BLaER1 (cell line): ENCODE measurements around the gene HDAC4.

Source experiments
- H3K27ac ChIP-seq: shearing (Covaris generic); formaldehyde crosslinking; 2 replicates; pipeline ENCODE4 v1.8.1; 2022
- H3K27me3 ChIP-seq: shearing (Covaris generic); formaldehyde crosslinking; 2 replicates; pipeline ENCODE4 v1.8.1; 2022
- H3K36me3 ChIP-seq: shearing (Covaris generic); formaldehyde crosslinking; 2 replicates; pipeline ENCODE4 v1.8.1; 2022
- H3K4me1 ChIP-seq: shearing (Covaris generic); formaldehyde crosslinking; 2 replicates; pipeline ENCODE4 v1.8.1; 2022
- H3K4me2 ChIP-seq: shearing (Covaris generic); formaldehyde crosslinking; 2 replicates; pipeline ENCODE4 v1.8.1; 2022
- H3K4me3 ChIP-seq: shearing (Covaris generic); formaldehyde crosslinking; 2 replicates; pipeline ENCODE4 v1.8.1; 2022
- H3K9ac ChIP-seq: shearing (Covaris generic); formaldehyde crosslinking; 2 replicates; pipeline ENCODE4 v1.8.1; 2022
- H3K9me3 ChIP-seq: shearing (Covaris generic); formaldehyde crosslinking; 2 replicates; pipeline ENCODE4 v1.8.1; 2022
- H4K20me1 ChIP-seq: shearing (Covaris generic); formaldehyde crosslinking; 2 replicates; pipeline ENCODE4 v1.8.1; 2022
- Cebpa-rat ChIP-seq: shearing (Covaris generic); IDR thresholded peaks from 2 replicates; pipeline ENCODE4 v1.8.1; 2022

Gene HDAC4

DNA sequence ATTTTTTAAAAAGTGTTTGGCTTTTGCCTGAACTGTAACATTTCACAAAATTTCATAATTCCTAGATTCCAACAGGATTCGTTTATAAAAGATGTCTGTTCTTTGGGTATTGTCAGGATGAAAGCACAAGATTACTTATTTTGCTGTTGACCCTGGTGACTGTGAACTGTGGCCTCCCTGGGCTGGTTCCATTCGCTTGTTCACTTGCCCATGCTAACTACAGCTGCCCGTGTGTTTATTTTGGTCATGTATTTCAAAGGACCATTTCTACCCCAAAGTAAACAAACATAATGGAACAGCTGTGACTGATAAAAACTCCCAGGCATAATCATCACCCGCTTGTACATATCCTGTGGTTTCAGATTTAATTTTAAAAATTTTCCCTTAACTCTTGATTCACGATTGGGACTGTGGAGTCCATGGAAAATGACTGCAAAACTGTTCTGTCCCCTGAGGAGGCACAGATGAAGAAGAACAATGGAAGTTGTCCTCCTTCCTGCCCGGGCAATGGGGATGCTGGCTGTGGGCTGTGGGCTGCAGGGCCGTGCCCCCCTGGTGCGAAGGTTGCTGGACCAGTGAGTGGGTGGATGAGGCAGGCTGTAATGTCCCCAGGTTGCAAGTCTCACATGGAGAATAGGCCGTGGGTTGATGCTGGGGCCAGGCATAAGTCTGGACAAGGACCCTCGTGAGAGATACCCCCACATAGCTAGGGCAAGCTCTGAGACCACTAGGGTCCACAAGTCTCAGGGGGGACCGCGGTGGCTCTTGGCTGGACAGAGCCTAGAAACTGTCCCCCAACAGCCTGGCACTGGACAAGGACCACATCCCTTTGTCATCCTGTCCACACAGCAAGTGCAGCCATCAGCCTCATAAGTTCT lies 28.9 kb upstream of the HDAC4 start:
- peaks cover 14% of the 10 kb centered on the region for H3K4me1 ChIP-seq
- H4K20me1 ChIP-seq: no peaks in the 10 kb centered on the region
- H3K9ac ChIP-seq: no peak overlapping the region
- no peak for TF ChIP-seq Cebpa-rat
- H3K27me3 ChIP-seq: no peaks in the 10 kb centered on the region
- H3K4me2 ChIP-seq: peak overlapping the region; percentile 27
- H3K9me3 ChIP-seq: peaks cover 23% of the 10 kb centered on the region
- no peak overlapping the region for H3K4me3 ChIP-seq
- no peak overlapping the region for H3K27ac ChIP-seq
- H3K36me3 ChIP-seq: no peaks in the 10 kb centered on the region

DNA sequence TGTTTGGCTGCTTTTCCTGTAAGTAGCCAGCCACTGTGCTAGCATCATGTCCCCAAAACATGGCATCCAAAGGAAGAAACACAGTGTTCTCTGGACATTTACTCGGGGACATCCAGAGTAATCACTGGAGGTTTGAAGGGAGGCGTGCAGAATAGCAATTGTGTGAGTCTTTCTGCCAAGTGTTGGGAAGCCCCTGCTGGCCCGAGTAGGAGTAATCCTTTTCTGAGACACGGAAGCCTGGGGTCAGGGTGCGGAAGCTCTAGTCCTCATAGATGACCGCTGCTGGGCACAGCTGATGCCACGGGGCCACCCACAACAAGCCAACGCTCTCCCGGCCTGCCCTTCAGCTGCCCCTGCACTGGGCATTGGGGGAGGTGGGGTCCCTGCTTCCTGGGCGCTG lies 24.8 kb upstream of the HDAC4 start:
- Histone ChIP-seq H3K27ac (no peak overlapping the region), H3K36me3 (no peaks in the 10 kb centered on the region)

DNA sequence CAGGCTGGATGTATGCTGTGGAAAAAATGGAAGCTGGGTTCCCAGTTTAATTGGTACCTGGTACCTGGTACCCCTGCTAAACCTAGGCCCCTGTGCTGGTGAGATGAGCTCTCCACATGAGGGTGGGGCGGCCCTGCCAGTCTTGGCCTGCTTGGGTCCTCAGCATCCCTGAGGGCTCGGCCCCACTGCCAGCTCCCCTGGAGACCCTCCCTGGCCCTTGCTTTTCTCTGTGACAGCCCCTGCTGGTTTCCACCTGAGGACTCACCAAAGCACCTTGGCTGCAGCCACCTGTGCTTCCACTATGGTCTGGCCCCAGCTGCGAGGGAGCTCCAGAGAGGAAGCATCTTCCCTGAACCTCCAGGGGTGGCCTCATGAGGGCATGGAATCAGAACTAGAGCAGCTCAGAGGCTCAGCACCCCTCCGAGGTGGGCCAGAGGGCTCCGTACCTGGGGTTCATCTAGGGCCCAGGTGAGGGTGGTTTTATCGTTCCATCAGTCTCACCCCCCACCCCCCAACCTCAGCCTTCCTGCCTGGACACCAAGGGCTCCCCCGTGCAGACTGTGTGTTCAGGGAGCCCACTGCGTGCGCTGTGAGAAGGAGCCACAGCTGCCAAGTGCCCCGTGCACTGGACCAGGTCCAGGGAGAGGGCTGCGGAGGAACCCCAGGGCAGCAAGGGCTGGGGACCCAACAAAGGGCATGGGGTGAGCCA lies 23.7 kb upstream of the HDAC4 start:
- TF ChIP-seq Cebpa-rat: no peak
- Histone ChIP-seq H3K9me3 (no peaks in the 10 kb centered on the region), H3K9ac (no peak overlapping the region), H3K4me1 (peaks cover 16% of the 10 kb centered on the region), H3K4me3 (no peak overlapping the region), H3K27ac (no peak overlapping the region), H3K36me3 (no peaks in the 10 kb centered on the region), H3K4me2 (no peak overlapping the region), H3K27me3 (no peaks in the 10 kb centered on the region), H4K20me1 (no peaks in the 10 kb centered on the region)

More for the DNA sequence above, 24.8 kb upstream of the HDAC4 start:
- no peak overlapping the region for H3K9ac ChIP-seq
- H3K4me2 ChIP-seq: no peak overlapping the region
- no peak for TF ChIP-seq Cebpa-rat
- H3K4me1 ChIP-seq: peaks cover 21% of the 10 kb centered on the region
- no peak overlapping the region for H3K4me3 ChIP-seq
- no peaks in the 10 kb centered on the region for H3K27me3 ChIP-seq
- H4K20me1 ChIP-seq: no peaks in the 10 kb centered on the region
- 0 out of 2 replicates have a peak, but pooled peaks cover 4% of the 10 kb centered on the region for H3K9me3 ChIP-seq

DNA sequence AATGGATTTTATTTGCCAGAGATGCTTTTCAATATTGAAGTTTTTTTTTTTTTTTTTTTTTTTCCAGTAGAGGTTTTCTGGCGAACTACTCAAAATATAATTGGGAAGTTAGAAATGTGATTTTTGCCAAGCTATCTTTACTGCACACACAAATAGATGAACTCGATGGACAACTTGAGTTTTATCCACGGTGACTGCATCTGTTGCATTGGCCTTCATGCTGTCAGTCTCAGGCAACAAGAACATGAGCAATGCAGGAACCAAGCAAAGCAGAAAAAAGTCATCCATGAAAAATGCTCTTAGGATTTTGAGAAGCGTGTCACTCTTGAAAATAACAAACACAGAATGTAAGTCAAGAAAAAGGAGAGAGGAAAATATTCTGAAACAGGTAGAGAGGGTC lies 22.7 kb upstream of the HDAC4 start:
- Histone ChIP-seq H3K27me3 (no peaks in the 10 kb centered on the region), H3K4me3 (no peak overlapping the region)

DNA sequence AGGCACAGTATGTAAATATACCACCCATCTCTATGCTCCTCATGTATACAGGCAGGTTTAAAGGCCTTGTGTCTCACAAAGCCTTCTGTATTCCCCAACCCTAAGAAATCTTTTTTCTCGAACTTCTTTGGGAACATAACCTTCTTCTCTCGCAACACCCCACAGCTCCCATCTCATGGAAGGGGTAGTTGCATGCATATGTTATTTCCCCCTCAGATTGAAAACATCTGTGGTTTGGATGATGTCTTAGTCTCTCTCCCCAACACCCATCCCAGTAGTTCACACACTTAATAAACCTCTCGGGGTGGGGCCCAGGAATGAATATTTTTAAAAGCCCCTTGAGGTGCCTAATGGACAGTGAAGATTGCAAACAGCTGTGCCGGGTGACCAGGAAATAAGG lies 21.0 kb upstream of the HDAC4 start:
- Histone ChIP-seq H3K4me2 (no peak overlapping the region), H4K20me1 (no peaks in the 10 kb centered on the region), H3K27ac (no peak overlapping the region), H3K27me3 (no peaks in the 10 kb centered on the region), H3K36me3 (no peaks in the 10 kb centered on the region), H3K9me3 (no peaks in the 10 kb centered on the region), H3K9ac (no peak overlapping the region), H3K4me3 (no peak overlapping the region), H3K4me1 (peaks cover 8% of the 10 kb centered on the region; the same call in 1 of the 2 replicates)
- no peak for TF ChIP-seq Cebpa-rat

More for the DNA sequence above, 22.7 kb upstream of the HDAC4 start:
- TF ChIP-seq Cebpa-rat: no peak
- H3K27ac ChIP-seq: no peak overlapping the region
- H4K20me1 ChIP-seq: no peaks in the 10 kb centered on the region
- H3K4me2 ChIP-seq: no peak overlapping the region
- H3K9me3 ChIP-seq: no peaks in the 10 kb centered on the region
- H3K9ac ChIP-seq: no peak overlapping the region
- H3K36me3 ChIP-seq: no peaks in the 10 kb centered on the region
- peaks cover 12% of the 10 kb centered on the region; the same call in 1 of the 2 replicates for H3K4me1 ChIP-seq

DNA sequence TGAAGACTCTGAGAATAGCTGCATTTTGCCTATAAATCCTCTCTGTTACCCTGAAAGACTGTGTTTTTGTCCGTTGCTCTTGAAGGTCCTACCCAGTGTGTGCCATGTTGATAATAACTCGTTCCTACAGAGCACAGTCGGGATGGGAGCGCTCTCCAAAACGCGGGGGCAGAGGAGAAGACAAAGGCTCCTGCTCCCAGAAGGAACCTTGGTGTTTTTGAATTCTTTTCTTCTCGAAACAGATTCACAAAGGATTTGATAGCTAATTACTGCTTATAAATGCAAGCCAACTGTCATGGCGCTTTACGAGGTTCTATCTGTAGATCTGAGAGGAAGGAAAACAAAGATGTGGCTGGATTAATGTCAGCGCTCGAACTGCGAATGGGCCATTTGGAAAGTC lies 19.3 kb upstream of the HDAC4 start:
- peaks cover 8% of the 10 kb centered on the region; the same call in 1 of the 2 replicates for H3K4me1 ChIP-seq

DNA sequence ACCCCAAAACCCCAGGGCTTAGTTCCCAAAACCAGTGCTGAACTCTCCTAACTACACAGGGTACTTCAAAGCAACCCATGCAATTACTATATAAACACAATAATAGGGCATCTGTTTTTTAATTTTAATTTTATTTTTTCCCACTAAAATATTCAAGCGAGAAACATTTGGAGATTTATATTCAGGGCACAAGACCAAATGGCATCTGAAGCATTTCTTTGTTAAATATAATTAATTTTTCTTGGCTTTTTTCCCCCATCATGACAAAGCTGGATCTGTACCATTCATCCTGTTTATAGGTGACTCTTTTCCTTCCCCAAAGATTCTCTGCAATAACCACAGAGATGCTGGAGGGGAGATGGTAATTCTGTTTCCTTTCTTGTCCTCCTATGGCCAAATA lies 18.1 kb upstream of the HDAC4 start:
- Histone ChIP-seq H3K4me3 (no peak overlapping the region), H3K27ac (no peak overlapping the region), H3K4me1 (peaks cover 8% of the 10 kb centered on the region; the same call in 1 of the 2 replicates), H3K4me2 (no peak overlapping the region), H3K9ac (no peak overlapping the region), H4K20me1 (no peaks in the 10 kb centered on the region), H3K9me3 (peaks cover 6% of the 10 kb centered on the region), H3K36me3 (no peaks in the 10 kb centered on the region), H3K27me3 (no peaks in the 10 kb centered on the region)
- no peak for TF ChIP-seq Cebpa-rat

More for the DNA sequence above, 19.3 kb upstream of the HDAC4 start:
- H3K27ac ChIP-seq: no peak overlapping the region
- H3K4me2 ChIP-seq: no peak overlapping the region
- H3K36me3 ChIP-seq: no peaks in the 10 kb centered on the region
- no peaks in the 10 kb centered on the region for H4K20me1 ChIP-seq
- H3K9ac ChIP-seq: no peak overlapping the region
- TF ChIP-seq Cebpa-rat: no peak
- no peaks in the 10 kb centered on the region for H3K27me3 ChIP-seq
- no peaks in the 10 kb centered on the region; the same call in 1 of the 2 replicates for H3K9me3 ChIP-seq
- H3K4me3 ChIP-seq: no peak overlapping the region

DNA sequence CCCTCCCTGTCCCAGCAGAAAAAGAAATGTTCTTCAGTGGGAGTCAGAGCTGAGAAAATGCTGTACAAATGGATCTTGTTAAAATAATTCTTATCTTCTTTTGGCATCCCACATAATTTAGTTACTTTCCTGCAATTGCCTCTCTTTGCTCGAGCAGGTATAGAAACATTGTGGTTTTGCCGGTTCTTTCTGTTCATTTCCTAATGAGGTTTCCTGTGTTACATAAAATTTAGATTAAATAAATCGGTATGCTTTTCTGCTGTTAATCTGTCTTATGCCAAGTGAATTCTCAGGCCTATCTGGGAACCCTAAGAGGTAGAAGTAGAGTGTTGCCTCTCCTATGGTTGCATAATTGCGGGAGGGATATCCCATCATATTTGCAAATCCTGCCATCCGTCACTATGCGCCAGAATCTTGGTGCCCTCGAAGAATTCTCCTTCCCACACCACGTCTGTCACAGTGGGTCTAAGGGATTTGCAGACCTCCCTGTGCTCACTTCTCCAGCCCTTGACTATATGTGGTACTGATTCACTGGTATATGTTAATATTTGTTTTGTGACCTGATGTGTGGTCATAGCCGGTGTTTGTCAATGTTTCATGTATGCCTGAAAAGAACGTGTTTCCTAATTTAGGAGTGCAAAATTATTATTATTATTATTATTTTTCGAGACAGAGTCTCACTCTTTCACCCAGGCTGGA lies 12.2 kb upstream of the HDAC4 start:
- TF ChIP-seq Cebpa-rat: no peak
- H3K9me3 ChIP-seq: peaks cover 36% of the 10 kb centered on the region

DNA sequence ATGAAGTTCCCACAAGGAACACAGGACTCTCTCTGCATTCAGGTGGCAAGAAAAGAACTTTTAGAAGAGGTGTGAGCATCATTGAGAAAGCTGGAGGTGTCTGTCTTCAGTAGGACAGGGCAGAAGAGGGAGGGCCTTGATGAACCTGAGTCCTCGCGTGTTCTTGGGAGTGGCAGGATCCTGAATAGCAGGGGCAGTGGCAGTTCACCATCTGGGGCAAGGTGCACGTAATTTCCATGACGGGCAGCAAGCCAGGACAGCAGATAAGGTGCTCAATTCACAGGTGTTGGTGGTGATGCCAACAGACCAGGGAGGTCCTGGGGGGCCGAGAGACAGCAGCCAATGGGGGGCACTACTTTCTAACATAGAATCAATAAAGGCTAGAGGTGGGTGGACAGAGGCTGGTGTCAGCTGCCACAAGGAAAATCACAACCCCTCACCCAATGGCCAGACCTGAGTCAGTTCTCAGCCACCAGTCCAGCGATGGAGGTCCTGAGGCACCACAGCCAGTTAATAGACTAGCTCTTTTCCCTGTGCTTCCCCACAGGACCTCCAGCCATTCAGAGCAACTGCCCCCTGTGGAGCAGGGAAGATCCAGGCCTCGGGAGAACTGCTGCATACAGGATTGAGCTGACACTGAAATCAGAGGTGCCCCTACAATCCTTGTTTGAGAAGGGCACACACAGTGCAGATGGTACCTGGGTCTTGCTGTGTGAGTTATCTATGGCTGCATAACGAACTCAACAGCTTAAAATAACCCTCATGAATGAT lies 10.9 kb upstream of the HDAC4 start:
- H3K4me2 ChIP-seq: no peak overlapping the region
- H3K4me3 ChIP-seq: no peak overlapping the region
- no peak for TF ChIP-seq Cebpa-rat
- no peak overlapping the region for H3K27ac ChIP-seq
- no peaks in the 10 kb centered on the region for H4K20me1 ChIP-seq
- peaks cover 6% of the 10 kb centered on the region for H3K4me1 ChIP-seq
- H3K27me3 ChIP-seq: no peaks in the 10 kb centered on the region
- peaks cover 36% of the 10 kb centered on the region for H3K9me3 ChIP-seq
- H3K36me3 ChIP-seq: no peaks in the 10 kb centered on the region
- no peak overlapping the region for H3K9ac ChIP-seq

More for the DNA sequence above, 12.2 kb upstream of the HDAC4 start:
- Histone ChIP-seq H3K36me3 (no peaks in the 10 kb centered on the region), H3K27ac (no peak overlapping the region), H3K27me3 (no peaks in the 10 kb centered on the region), H3K4me3 (no peak overlapping the region), H3K9ac (no peak overlapping the region), H3K4me1 (peaks cover 6% of the 10 kb centered on the region), H3K4me2 (no peak overlapping the region; the same call in 1 of the 2 replicates), H4K20me1 (no peaks in the 10 kb centered on the region)
